HG03280 (cell line): Measurements from ENCODE around the gene UBALD2.
"Not testable (repeated sequence)": the region's sequence is repeated elsewhere in the genome, so short reads cannot be mapped to it uniquely, and the experiment has no call there.

ENCODE experiments used
- ATAC-seq: cut with Tn5 transposase; IDR thresholded peaks from one replicate; pipeline ENCODE4 v1.9.1; 2021; ENCODE audit warnings: mild to moderate bottlenecking, moderate library complexity; ENCODE audit not compliant: unreplicated experiment

The UBALD2 gene

DNA sequence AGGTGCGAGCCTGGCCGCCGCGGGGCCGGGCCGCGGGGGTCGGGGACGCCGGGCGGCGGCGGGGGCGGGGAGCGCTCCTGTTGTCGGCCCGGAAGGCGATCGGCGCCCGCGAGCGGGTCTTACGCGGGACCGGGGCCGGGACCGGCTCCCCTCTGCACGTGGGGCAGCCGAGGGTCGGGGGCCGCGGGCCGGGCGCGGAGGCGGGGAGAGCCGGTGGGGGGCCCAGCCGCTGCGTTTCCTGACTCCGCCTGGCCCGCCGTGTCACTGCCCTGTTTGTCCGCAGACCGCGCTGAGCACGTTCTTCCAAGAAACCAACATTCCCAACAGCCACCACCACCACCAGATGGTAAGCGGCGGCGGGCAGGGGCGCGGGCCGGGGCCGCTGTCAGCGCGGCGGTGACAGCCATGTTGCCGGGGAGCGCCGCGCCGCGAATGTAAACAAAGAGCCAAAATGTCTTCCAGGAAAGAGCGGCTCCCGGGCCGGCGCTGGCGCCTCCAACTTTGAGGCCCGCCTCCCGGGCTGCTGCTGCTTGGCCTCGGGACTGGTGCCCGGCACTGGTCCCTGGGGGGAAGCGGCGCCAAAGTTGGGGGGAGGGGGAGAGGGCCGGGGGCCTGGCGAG is 586 bp downstream of the UBALD2 start:
- ATAC-seq, result peak; percentile 0

DNA sequence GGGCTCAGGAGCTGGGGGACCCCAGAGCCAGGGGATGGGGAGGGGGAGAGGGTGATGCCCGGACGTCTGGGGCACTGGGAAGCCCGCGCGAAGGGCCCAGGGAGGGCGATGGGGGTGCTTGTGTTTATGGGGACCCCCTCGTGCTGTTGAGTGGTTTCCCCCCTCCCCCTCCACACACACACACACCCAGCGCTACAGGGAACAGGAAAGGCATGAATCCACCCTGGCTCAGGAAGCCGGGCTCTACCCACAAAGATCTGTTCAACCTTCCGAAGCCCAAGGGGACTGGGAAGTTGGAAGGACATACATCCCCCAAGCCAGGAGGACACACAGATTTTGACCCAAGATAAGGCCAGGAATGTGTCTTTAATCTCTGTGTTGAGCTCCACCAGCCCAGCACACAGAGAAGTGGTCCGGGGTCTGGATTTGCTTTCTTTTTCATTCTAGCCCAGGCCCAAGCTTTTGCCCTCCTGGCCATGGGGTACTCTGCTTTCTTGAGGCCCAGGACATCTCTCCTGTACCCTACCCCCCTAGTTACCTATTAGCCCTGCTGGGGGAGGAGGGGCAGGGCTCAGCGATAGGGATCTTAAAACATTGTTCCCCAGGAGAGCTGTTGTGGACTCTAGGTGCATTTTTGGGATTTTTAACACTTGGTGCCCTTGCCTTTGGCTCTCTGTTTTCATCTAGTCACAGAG is 1.2 kb downstream of the UBALD2 start:
- no peak for ATAC-seq

DNA sequence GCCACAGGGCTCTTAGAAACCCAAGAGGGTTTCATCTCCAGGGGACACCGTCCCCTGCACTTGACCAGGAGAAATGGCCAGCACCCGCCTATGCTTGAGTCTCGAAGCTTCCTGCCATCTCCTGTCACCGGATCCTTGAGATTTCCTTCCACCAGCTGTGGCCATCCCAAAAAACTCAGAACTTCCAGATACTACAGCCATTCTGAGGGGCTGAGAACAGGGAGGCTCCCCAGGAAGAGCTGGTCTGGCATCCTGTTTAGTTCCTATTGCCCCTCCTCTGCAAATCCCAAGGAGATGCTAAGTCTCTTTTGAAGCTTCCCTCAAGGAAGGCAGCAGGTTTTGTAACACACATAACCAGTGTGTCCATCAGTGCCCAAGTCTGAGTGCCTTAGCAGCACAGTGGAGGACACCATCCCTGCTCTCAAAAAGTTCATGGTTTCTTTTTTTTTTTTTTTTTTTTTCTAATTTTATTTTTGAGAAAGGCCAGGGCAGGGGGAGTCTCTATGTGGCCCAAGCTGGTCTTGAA is 2.0 kb downstream of the UBALD2 start:
- no peak for ATAC-seq

GRCh38 chr17:76267581-76268001 is 2.4 kb downstream of the UBALD2 start:
- not testable (repeated sequence) for ATAC-seq

DNA sequence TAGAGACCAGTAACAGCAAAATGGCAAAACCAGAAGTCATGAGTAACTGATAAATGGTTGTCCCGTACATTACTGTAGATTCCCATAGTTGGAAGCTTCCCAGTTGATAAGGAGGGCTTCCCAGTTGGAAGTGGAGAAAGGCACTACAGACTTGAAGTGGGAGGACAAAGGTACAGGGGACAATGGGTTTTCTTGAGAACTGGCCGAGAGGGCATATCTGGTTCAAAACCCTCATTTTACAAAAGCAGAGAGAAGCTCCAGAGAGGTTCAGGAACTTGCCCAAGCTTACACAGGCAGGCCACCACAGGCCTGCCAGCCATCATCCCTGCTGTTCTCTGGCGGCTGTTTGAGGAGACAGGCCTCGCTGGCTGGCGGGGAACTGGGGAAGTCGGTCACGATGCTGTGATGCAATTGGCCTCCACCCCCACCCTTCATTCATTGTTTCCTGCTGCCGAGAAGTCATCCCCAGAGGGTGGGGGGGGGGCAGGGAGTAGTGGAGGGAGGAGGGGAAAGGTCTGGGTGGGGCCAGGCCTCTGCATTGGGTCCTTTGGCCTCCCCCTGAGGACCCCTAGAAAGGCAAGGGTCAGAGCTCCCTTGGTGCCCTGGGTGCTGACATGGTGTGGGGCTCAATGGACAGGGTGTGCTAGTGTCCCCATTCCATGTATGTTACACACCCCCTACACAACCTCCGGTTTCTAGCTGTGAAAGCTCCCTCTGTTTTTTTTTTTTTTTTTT is 3.0 kb downstream of the UBALD2 start:
- no peak for ATAC-seq

DNA sequence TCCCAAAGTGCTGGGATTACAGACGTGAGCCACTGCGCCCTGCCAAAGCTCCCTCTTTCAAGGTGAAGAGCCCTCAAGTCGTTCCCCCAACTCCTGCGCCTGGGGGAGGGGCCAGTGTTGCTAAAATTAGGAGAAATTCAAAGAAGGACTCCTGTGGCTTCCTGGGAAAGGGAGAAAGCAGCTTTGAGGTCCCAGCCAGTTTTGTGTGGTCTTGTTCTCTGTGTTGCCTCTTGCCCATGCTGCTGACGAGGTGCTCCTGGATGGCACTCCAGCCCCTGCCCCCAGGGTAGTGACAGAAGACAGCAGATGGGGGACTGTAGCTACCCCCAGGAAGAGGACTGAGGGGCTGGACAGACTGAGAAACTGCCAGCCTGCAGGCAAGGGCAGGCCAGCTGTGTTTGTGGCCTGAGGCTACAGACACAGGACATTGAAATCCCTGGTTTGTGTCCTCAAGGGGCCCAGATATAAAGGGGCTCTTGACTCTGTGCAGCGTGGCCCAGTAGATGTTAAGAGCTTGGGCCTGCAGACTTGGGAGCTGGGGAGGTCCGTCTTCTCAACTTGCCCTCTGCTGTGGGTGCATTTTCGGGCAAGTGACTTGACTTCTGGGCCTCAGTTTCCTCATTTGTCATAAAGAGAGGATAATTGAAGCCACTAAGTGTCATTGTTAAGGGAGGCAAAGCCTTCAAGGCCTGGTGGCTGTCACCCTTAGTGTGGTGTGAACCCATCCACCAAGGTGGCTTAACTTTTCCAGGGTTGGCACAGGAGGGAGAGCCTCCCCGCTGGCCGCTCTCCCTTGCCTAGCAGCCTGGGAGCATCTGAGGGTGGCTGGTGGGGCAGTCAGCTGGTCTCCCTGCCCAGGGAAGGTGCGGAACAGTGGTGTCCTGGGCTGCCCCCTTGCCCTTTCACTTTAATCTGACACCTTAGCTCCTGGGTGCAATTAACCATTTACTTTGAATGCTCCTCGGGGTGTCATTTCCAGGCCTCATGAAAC is 4.1 kb downstream of the UBALD2 start:
- no peak for ATAC-seq

- ATAC-seq, result no peak
Observed at GRCh38 chr17:76270127-76270592, 5.0 kb downstream of the UBALD2 start.

DNA sequence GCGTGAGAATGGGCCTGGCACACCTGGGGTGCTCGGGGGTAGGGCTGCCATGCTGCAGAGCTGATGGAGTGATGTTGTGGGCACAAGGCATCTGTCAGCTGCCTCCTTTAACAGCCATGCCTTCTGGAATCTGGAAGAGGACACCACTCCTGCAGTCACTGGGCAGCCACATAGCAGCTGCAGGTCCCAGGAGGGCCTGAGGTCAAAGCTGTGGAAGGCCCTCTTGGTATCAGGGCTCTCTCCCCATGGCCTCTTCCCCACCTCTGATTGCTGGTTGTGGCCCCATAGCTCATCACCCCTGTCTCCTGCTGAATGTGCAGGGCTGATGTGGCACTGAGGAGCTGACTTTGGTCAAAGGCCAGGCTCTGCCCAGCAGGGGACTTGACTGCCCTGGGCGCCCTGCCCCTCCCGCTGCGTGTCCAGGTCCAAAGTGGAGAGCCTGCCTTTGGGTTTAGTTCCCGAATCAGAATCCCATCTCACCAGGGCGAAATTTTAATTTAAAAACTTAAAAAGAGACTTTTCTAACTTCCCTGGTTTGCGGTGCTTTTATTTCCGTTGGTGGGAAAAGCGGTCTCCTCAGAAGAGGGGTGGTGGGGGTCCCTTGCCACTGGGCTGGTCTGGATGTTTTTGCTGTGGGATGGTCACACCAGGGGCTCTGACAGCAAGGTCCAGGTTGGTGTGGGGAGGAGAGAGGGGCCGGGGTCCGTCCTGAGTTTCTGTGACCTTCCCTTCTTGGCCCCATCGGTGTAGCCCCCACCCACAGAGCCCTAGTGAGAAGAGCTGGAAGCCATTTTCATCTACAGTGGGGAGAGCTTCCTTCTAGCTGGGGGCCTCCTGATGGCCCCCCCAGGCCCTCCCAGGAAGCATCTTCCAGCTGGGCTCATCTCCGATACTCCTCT is 5.9 kb downstream of the UBALD2 start:
- peak; percentile 1 for ATAC-seq

DNA sequence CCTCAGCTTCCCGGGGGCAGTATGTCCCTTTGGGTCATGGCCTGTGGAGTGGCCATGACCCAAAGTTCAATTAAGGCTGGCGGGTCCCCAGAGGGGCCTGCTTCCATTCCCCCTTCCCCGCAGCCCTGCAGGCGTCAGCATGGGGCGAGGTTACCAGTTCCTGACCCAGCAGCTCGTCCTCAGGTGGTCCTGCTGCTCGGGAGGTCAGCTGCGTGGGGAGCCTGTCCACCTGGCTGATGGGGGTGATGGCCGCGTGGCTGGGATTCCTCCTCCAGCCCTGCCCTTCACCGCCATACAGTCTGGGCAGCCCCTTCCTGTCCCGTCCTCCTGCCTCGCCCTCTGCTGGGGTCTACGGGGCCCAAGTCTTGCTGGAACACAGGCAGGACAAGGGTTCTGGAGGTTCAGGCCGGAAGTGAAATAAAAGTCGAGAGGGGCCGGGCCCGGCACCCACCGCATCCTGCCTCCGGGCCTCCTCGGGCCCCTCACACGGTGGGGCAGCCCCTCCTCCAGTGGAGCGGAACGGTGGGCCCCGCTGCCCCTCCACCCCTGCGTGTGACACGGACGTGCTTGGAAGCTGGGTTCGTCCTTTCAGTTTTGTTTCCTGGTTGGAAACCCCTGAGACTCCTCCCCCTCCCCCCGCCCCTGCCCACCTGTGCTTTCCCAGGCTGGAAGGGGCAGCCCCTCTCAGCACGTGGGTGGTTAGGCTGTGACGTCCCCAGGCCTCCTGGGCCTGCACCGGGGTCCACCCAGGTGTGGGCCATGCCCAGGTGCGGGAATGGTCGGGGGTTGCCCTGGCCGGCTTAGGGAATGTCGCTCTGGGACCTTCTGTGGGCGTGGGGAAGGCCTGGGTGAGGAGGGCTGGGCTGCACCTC is 6.8 kb downstream of the UBALD2 start:
- peak; percentile 40 for ATAC-seq

DNA sequence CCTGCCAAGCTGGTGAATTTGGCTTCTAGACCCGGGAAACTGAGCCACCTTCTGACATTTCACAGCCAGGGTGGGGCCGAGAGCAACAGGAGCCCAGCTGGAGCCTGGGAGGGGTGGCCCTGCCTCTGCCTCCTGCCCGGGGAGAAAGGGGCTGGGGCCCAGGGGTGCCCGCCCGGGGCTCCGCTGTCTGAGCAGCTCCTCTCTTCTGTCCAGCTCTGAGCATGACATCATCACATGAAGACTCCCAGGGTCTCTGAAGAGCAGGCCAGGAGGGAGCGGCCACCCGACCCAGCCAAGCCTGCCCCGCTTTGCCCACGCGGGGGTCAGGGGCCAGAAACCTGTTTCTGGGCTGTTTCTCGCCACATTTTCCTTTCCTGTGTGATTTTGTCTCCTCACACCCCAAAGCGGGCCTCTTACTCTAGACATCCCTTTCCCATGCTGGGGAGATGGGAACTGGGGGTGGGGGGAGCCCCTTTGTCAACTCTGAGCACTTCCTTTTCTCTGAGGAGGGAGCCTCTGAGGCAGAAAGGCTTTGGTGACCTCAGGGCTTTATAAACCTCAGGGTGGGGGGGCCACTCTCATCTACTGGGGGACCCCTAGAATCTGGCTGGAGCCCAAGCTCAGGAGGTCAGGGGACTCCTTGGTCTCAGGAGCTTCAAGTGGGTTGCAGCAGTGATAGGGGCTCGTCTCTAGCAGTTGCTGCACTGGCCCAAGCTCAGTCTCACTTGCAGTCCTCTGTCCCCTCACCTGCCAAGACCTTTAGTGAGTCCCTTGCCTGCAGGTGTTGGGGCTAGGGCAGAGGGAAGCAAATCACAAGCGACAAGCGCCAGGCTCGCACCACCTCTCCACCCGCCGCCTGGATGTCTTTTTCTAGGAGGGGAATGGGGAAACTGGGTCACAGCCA is 7.6 kb downstream of the UBALD2 start:
- peak; percentile 18 for ATAC-seq

GRCh38 chr17:76273445-76274111 is 8.4 kb downstream of the UBALD2 start:
- ATAC-seq, result no peak

- no peak for ATAC-seq
Observed at GRCh38 chr17:76274112-76274956, 9.2 kb downstream of the UBALD2 start.

- no peak for ATAC-seq
Observed at GRCh38 chr17:76275382-76276068, 10.4 kb downstream of the UBALD2 start.

DNA sequence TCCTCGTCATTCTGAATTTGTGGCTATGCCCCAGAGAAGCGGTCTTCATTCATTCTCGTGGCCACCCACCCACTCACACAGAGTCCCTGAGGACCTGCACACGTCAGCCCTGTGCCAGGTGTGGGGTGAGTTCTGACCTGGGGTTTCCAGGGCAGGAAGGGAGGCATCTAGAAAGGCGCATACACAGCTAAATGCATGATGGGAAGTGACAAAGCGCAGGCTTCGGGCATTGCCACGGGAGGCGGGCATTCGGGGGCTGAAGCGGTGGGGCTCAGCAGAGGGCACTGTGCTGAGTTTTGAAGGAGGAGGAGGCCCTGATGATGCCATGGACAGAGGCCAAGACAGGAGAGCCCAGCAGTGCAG is 10.9 kb downstream of the UBALD2 start:
- ATAC-seq, result no peak

- ATAC-seq, result no peak
Observed at GRCh38 chr17:76276461-76277299, 11.5 kb downstream of the UBALD2 start.
